ENCODE measurements around the gene TRIM61.
"Not testable (repeated sequence)": the region's sequence is repeated elsewhere in the genome, so short reads cannot be mapped to it uniquely, and the experiment has no call there.

The TRIM61 gene

DNA sequence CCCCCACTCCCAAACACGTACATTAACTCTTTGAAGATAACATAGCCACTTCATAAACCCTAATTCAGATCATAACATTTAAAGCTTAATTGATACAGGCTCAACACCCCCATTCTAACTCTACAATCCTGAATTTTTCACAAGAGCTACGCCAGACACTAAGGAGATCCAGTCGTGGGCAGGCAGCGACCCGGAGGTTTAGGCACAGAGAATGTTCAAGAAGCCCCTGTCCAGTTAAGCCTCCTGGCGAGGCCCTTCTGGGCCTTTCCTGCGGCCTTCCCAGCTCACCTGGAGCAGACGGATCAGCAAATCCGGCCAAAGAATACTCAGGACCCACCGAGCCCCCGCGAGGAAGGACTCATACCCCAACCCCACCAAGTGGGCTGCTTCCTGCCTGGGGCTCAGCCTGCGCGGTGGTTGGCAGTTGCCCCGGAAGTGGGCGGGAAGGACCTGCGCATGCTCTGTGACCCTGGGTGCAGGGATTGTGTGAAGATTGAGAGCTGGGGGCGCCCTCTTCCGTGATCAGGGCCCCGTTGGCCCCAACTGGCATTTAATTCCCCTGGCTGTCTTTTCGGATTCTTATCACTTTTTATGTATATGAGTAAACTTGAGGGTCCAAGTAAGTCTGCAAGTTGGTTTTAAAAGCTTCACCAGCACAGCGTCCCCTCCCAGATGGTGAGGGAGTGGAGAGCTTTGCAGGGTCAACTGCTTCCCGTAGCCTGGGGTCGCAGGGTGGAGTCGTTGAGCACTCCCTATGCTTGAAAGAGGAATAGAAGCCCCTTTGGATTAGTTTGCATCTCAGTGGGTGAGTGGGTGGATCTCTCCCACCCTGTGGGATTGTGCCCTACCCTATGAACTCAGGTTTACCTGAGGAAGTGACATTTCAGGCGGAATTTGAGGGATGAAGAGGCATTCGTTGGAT, at the start of gene TRIM61:
TRIM61 (minus strand) TSS at position 415 of the 922 bp plus-strand sequence. CDS start 7,655 bp downstream, outside the sequence.
- no peak for DNase-seq

GRCh38 chr4:165025782-165026181, 48.3 kb upstream of the TRIM61 start:
- not testable (repeated sequence) for DNase-seq

GRCh38 chr4:165019995-165020394, 42.5 kb upstream of the TRIM61 start:
- not testable (repeated sequence) for DNase-seq

- DNase-seq: no peak
Measured at GRCh38 chr4:165016971-165017370, 39.5 kb upstream of the TRIM61 start.

DNA sequence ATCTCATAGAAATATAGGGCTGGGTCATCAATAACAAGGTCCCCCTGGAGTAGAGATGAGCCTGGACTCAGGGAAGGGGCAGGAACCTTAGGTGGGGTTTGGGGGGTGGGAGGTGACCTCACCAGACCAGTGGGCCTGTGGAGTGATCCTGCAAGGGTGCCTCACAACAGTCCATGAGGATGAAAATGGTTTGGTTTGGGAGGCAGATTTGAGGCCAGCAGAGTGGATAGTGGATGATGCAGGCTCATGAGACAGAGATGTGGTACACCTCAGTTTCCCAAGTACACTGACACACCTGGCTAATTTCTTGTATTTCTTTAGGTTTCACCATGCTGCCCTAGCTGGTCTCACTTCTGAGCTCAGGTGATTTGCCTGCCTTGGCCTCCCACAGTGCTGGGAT, 36.2 kb upstream of the TRIM61 start:
- no peak for DNase-seq

GRCh38 chr4:165011403-165011802, 33.9 kb upstream of the TRIM61 start:
- no peak for DNase-seq

DNA sequence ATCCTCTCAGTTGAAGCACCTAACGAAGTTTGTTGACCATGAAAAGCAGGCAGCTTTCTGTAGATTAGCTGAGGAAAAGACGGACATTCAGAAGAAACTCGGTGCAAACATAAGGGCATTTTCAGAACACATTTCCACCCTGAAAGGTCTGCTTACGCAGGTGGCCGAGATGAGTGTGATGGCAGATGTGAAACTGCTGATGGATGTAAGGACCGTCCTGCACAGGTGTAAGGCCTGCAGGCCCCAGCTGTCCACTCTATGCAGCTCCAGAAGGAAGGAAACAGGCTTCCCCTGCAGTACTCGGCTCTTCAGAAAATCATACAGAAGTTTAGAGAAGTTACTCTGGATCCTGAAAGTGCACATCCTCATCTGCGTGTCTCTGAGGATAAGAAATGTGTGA, 33.5 kb upstream of the TRIM61 start:
- DNase-seq: no peak

- no peak for DNase-seq
Measured at GRCh38 chr4:165010487-165010886, 33.0 kb upstream of the TRIM61 start.

DNA sequence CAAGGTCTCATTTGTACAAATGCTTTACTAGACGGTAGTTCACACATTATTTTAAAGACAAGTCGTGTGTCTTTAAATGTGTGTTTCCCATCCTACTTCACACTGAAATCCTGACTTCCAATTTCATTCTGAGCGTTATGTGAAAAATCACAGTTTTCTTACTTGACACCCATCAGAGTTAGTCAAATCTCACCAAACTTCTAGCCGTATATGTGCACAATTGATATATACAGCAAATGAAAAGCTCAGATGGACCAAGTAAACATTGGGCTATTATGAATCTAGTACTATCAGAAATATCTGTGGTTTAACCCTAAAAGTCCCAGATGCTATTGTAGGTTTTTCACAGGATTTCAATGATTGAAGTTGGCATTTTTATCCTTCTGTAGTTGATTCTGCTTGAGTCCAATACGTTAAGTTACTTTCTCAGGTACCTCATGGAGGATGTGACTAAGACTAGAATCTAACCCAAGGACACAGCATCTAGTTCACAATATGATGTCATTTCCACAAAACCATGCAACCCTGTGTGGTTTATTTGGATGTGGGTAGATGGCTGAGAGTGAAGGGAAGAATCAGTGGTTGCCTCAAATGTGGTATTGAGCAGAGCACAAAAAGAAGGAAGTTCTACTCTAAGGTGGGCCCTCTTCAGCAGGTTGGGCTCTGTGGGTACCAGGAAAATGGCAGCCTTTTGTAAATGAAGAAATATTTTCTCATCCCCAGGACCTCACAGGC, 32.2 kb upstream of the TRIM61 start:
- no peak for DNase-seq

DNA sequence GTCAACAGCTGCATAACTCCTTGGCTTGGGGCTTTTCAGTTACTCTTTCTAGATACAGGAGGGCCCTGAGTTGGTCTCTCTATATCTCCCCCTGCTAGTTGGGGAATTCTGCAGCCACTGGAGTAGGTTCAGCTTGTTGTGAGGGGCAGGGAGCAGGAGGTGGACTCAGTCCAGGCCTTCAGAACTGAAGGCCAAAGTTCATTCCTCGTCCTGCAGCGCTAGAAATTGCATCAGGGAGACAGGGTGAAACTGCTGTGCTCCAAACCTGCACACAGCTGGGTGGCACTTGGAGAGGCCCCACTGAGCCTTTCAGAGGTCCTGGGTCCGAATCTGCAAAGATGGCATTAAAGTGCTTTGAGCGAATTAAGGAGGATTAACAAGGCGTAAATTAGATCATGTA, 29.4 kb upstream of the TRIM61 start:
- no peak for DNase-seq

- no peak for DNase-seq
Measured at GRCh38 chr4:165006456-165006855, 29.0 kb upstream of the TRIM61 start.

DNA sequence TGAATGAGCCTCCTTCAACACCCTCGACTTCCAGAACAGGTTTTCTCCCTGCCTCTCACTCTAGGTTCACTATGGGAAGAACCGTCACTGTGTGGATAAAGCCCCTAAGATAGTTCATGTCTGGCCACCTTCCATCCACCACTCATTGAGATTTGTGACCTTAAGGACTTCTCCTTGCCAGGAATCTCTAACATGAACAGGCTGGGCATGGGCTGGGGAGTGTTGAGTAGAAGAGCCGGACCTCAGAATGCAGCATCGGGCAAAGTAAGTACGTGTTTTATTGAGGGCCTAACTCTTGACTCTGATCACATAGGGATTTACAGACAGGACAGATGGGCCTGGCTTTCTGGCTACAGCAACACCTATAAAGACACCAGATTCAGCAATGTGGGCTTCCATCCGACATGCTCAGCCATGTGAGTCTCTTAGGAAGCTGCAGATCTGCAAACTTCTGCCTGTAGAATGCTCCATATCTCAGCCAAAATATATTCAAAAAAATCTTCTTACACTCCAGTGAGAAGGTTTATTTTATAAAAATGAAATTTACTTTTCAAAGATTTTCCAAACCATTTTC, 28.0 kb upstream of the TRIM61 start:
- DNase-seq: no peak

DNA sequence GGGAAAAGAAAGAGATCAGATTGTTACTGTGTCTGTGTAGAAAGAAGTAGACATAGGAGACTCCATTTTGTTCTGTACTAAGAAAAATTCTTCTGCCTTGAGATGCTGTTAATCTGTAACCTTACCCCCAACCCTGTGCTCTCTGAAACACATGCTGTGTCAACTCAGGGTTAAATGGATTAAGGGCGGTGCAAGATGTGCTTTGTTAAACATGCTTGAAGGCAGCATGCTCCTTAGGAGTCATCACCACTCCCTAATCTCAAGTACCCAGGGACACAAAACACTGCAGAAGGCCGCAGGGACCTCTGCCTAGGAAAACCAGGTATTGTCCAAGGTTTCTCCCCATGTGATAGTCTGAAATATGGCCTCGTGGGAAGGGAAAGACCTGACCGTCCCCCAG, 24.5 kb upstream of the TRIM61 start:
- DNase-seq: not testable (repeated sequence)

GRCh38 chr4:164998526-164999080, 21.1 kb upstream of the TRIM61 start:
- DNase-seq: not testable (repeated sequence)

DNA sequence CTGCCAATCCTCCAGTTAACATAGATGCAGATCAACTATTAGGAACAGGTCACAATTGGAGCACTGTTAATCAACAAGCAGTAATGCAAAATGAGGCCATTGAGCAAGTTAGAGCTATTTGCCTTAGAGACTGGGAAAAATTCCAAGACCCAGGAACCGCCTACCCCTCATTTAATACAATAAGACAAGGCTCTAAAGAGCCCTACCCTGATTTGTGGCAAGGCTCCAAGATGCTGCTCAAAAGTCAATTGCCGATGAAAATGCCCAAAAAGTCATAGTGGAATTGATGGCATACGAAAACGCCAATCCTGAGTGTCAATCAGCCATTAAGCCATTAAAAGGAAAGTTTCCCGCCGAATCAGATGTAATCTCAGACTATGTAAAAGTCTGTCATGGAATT, 20.5 kb upstream of the TRIM61 start:
- no peak for DNase-seq

GRCh38 chr4:164997324-164997723, 19.9 kb upstream of the TRIM61 start:
- DNase-seq: peak in 1 of 2 experiments; percentile 2

DNA sequence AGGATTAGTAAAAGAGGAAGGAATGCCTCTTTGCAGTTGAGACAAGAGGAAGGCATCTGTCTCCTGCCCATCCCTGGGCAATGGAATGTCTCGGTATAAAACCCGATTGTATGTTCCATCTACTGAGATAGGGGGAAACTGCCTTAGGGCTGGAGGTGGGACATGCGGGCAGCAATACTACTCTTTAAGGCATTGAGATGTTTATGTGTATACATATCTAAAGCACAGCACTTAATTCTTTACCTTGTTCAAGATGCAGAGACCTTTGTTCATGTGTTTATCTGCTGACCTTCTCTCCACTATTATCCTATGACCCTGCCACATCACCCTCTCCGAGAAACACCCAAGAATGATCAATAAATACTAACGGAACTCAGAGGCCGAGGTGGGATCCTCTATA, 18.7 kb upstream of the TRIM61 start:
- DNase-seq: not testable (repeated sequence)

- not testable (repeated sequence) for DNase-seq
Measured at GRCh38 chr4:164990786-164991185, 13.3 kb upstream of the TRIM61 start.

GRCh38 chr4:164989471-164989870, 12.0 kb upstream of the TRIM61 start:
- DNase-seq: no peak

- DNase-seq: not testable (repeated sequence)
Measured at GRCh38 chr4:164971929-164972328, 5.5 kb downstream of the TRIM61 start.

DNA sequence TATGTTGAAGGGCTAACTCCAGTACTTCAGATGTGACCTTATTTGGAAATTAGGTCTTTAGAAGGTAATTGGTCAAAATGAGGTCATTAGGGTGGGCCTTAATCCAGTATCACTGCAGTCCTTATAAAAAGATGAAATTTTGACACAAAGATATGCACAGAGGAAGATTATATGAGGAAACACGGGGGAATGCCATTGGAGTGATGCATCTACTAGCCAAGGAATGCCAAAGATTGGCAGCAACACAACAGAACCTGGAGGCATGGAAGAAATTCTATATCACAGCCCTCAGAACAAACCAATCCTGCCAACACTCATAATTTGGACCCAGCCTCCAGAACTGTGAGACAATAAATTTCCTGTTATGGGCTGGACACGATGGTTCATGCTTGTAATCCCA, 17.6 kb downstream of the TRIM61 start:
- DNase-seq: no peak

GRCh38 chr4:164959421-164959820, 18.0 kb downstream of the TRIM61 start:
- DNase-seq: not testable (repeated sequence)

Measured in AML-193 (cell line).